AG04450 (cell line): ENCODE data around the gene SRPX. TPM values are rescaled to one million over a fixed set of nuclear protein-coding genes. Genes with fewer than 3 reads are reported as not detected.

Experiments
- CTCF ChIA-PET: fragments of 300-600, 350-600 bp; formaldehyde crosslinking; extraction: SDS; loops from one replicate; lab custom pipeline; 2022; ENCODE audit warnings: antibody characterized with exemption, inconsistent platforms; lab: Charles Lee
- POLR2A ChIA-PET: fragments of 350-600 bp; formaldehyde crosslinking; extraction: SDS; loops from one replicate; lab custom pipeline; 2021; ENCODE audit warnings: antibody characterized with exemption, inconsistent platforms; lab: Yijun Ruan, JAX
- DNase-seq: peaks from one replicate; pipeline ENCODE4 v3.0.0-alpha.2; 2011; ENCODE audit warnings: low read depth, low spot score
- H3K27ac ChIP-seq: one replicate; pipeline ENCODE4 v1.5.1; 2012; ENCODE audit warnings: low read depth, low read length, control low read depth
- H3K27me3 ChIP-seq: one replicate; pipeline ENCODE4 v1.6.0; 2012; ENCODE audit warnings: low read length; ENCODE audit not compliant: control insufficient read depth, insufficient read depth
- H3K4me3 ChIP-seq: 2 replicates; pipeline ENCODE4 v1.5.1; 2011; ENCODE audit warnings: mild to moderate bottlenecking, low read depth, low read length, control low read depth
- H3K9me3 ChIP-seq: 2 replicates; pipeline ENCODE4 v1.5.1; 2012; ENCODE audit warnings: low read length; ENCODE audit not compliant: control insufficient read depth, insufficient read depth
- polyA plus RNA-seq: library from polyadenylated mRNA; depleted of rRNA; stranded (reverse); fragments of >200 nt; gene quantifications from 2 replicates; pipeline ENCODE4 v1.2.3, GENCODE V29; 2011
- TF ChIP-seq, protein P1 (sequence below): IDR thresholded peaks from 2 replicates; pipeline ENCODE4 v1.5.1; 2011; ENCODE audit warnings: low read depth, low read length, control low read depth, inconsistent platforms

The SRPX gene
- polyA plus RNA-seq, 1 experiment, result 49.6 TPM

DNA sequence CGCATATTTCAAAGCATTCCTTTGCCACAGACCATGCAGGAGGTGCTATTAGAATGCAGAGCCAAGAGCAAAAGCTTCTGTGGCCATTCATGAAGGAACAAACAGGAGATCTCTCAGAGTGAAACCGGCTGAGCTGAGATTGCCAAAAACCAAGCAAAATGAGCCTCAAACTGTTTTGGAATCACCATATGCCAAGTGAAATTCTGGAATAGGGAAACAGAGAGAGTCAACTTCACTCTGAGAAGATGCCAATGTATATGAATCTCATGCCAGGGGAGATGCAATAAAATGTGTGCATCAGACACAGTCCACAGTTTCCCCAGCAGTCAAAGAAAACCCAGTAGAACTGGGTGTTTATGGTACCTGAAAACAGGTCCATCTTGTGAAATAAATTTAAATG lies 42.3 kb downstream of the SRPX start:
- H3K4me3 ChIP-seq, result no peak overlapping the region
- POLR2A ChIA-PET, result no interaction called here
- TF ChIP-seq, protein P1, sequence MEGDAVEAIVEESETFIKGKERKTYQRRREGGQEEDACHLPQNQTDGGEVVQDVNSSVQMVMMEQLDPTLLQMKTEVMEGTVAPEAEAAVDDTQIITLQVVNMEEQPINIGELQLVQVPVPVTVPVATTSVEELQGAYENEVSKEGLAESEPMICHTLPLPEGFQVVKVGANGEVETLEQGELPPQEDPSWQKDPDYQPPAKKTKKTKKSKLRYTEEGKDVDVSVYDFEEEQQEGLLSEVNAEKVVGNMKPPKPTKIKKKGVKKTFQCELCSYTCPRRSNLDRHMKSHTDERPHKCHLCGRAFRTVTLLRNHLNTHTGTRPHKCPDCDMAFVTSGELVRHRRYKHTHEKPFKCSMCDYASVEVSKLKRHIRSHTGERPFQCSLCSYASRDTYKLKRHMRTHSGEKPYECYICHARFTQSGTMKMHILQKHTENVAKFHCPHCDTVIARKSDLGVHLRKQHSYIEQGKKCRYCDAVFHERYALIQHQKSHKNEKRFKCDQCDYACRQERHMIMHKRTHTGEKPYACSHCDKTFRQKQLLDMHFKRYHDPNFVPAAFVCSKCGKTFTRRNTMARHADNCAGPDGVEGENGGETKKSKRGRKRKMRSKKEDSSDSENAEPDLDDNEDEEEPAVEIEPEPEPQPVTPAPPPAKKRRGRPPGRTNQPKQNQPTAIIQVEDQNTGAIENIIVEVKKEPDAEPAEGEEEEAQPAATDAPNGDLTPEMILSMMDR, result no peak
- no peaks in the 10 kb centered on the region for H3K27me3 ChIP-seq
- CTCF ChIA-PET, result interaction anchor here (0.6 to 1.2 kb wide), 2 partner anchors 104 to 252 kb away, joined by 3 to 4 read pairs; no protein-coding TSS in a partner anchor
- H3K27ac ChIP-seq, result no peak overlapping the region
- DNase-seq, result no peak
- no peaks in the 10 kb centered on the region for H3K9me3 ChIP-seq

DNA sequence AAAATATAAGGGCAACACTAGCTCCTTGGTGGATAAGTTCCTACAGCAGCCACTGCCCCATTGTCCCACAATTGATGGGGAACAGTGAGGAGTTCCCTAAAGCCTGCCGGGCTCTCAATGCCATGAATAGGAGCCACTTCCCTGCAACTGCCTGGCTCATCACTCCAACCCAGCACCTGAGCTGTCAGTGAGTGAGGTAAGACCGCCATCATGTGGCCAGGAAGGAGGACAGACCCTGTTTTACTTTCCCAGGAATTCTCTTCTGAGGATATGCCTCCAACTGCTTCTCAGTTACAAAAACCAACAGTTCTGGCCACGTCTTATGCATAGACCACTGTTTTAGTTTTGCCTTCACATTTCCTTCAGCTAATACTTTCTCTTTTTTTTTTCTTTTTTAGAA lies 45.5 kb downstream of the SRPX start:
- ChIA-PET CTCF (interaction anchor here (0.6 to 1.7 kb wide), 13 partner anchors 9 to 438 kb away, joined by 3 to 28 read pairs (median 4); no protein-coding TSS in a partner anchor), POLR2A (no interaction called here)
- Histone ChIP-seq H3K4me3 (no peak overlapping the region), H3K27me3 (no peaks in the 10 kb centered on the region), H3K27ac (no peak overlapping the region), H3K9me3 (no peaks in the 10 kb centered on the region)
- DNase-seq, result no peak
- TF ChIP-seq, protein P1, result peak; percentile 53

DNA sequence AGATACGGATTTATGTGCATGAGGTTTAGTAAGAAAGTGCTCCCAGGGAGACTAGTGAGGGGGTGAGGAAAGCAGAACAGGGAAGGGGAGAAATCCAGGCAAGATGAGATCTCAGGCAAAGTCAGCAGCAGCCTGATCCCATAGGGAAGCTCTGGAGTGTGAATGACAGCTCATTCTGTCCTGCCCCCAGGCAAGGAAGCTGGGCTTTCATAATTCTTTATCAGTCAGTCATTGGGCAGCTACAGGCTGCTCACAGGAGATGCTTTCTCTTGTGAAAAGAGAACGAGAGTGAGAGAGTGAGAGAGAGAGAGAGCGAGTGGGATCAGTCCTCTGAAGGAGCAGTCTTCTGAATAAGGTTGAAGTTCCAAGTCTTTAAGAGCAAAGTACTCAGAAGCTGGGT lies 48.1 kb downstream of the SRPX start:
- no peak overlapping the region for H3K4me3 ChIP-seq
- ChIA-PET CTCF (interaction anchor here (1.1 to 1.9 kb wide), 2 partner anchors 247 to 427 kb away, joined by 4 to 6 read pairs; no protein-coding TSS in a partner anchor), POLR2A (no interaction called here)
- no peak for DNase-seq
- H3K27ac ChIP-seq, result no peak overlapping the region
- no peaks in the 10 kb centered on the region for H3K9me3 ChIP-seq
- H3K27me3 ChIP-seq, result no peaks in the 10 kb centered on the region
- TF ChIP-seq, protein P1, result no peak

DNA sequence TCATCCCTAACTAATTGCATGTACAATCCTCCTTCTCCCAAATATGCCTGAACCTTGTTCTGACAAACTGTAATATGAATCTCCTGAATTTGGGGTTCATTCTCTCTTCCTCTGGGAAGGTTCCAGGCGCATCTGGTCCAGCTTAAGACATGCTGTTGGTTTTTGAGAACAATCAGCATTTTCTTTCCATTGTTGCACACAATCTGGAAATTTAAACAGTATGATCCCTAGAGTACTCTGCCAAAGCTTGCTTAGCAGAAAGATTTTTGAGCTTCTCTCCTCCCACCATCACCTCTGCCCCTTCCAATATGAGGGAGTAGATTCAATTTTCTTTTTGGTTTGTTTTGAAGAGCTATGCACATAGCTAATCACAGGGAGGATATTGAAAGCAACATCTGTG lies 50.1 kb downstream of the SRPX start:
- no peaks in the 10 kb centered on the region for H3K9me3 ChIP-seq
- ChIA-PET CTCF (interaction anchor here (2.0 kb wide), 1 partner anchor 244 kb away, joined by 8 read pairs; no protein-coding TSS in a partner anchor), POLR2A (no interaction called here)
- TF ChIP-seq, protein P1, result no peak
- DNase-seq, result no peak
- no peak overlapping the region for H3K27ac ChIP-seq
- H3K27me3 ChIP-seq, result no peaks in the 10 kb centered on the region
- H3K4me3 ChIP-seq, result no peak overlapping the region

DNA sequence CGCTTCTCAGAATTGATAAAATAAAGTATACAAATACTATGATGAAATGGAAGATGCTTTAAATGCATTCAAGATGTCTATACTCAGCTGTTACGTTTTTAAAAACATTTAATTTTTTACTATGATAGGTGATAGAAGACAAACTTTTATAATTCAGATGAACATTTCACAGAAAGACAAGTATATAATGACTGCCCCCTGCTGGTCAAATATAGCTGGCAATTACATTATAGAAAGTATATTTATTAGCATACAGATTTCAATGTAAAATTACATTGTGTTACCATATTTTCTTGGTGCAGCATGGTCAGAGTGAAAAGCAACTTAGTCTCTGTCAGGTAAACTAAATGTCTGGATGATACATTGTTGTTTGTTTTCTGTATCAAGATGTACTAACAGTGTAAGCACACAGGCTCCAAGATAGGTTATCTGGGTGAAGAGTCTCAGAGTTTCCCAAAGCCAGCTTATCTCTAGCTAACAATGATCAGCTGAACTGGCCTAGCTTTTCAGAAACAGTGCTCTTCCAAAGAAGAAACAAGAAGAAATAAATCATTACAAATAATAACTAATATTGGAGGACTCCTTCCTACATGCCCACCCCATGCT lies 54.1 kb downstream of the SRPX start:
- Histone ChIP-seq H3K4me3 (no peak overlapping the region), H3K27me3 (no peaks in the 10 kb centered on the region), H3K9me3 (no peaks in the 10 kb centered on the region), H3K27ac (no peak overlapping the region)
- CTCF ChIA-PET, result interaction anchor here (0.6 to 3.9 kb wide), 31 partner anchors 8 to 424 kb away, joined by 3 to 78 read pairs (median 4); partner anchors contain the start of gene RPGR
- TF ChIP-seq, protein P1, result peak; percentile 44
- DNase-seq, result no peak
- POLR2A ChIA-PET, result interaction anchor here (1.2 kb wide), 1 partner anchor 161 kb away, joined by 3 read pairs; the partner anchor contains the start of gene RPGR
